Ureter (tissue), 1 donor: ENCODE measurements around the gene ZNF507. TPM values are rescaled to one million over a fixed set of nuclear protein-coding genes. Genes with fewer than 3 reads are reported as not detected.
"Not testable (repeated sequence)": the region's sequence is repeated elsewhere in the genome, so short reads cannot be mapped to it uniquely, and the experiment has no call there.

Experiments used
- DNase-seq: peaks from one replicate; pipeline ENCODE4 v3.0.0-alpha.2; 2020; ENCODE audit warnings: low spot score
- total RNA-seq: library from RNA; stranded (reverse); gene quantifications from one replicate; pipeline ENCODE4 v1.2.4, GENCODE V29; 2023
- donor health status: DM: yes; HTN: yes; CAD: no.

Gene ZNF507
- total RNA-seq, 1 donor from 2014 or later, result 37.5 TPM

GRCh38 chr19:32407004-32407992 lies 61.9 kb downstream of the ZNF507 start:
- DNase-seq, result no peak

DNA sequence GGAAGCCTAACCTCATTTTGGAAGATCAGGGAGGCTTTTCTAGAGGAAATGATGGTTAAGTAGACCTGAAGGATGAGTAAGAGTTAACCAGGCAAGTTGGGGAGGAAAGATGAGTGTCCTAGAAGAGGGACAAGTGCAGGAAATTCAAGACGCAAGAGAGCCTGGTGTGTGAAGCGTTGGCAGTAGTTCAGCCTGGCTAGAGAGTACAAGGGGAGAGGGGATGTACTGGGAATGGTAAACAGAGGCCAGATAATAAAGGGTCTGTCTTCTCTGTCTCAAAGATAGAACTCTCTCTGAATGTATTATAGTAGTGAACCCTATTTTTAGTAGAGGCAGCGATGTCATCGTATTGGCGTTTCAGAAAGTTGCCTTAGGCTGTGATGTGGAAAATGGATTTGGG lies 69.8 kb downstream of the ZNF507 start:
- DNase-seq, result no peak

DNA sequence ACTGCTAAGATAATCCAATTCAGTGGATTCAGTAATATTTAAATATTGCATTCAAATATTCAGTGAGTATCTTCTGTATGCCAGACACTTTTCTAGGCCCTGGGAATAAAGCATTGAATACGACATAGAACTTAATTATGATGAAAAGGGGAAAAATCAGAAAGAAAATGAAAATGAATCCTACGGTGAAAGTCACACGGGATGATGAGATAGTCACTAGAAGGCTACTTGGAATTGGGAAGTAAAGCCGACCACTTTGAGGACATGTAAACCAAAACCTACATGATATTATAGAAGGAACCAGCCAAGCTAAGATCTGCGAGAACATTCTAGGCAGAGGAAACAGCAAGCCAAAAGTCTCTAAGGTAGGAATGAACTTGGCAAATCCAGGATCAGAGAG lies 70.3 kb downstream of the ZNF507 start:
- no peak for DNase-seq

- DNase-seq, result no peak
These were observed 71.5 kb downstream of the ZNF507 start for GRCh38 chr19:32416749-32417456.

- DNase-seq, result no peak
These were observed 72.7 kb downstream of the ZNF507 start for GRCh38 chr19:32418155-32418554.

- no peak for DNase-seq
These were observed 76.4 kb downstream of the ZNF507 start for GRCh38 chr19:32421589-32422361.

DNA sequence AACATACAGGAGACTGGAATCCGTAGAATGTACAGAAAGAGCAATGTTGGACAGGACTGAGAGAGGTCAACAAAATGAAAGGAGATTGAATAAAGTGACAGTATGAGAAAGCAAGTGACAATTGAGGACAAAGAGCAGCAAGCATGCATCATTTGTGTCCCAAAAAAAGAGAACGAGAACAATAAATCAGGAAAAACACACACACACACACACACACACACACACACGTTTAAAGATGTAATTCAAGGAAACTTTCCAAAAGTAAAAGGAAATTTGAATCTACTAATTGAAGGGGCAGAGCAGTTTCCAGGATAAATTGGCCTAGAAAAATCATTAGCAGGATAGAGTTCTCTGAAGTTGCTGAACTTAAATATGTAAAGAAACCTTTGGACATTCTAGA lies 77.0 kb downstream of the ZNF507 start:
- no peak for DNase-seq

GRCh38 chr19:32423944-32424343 lies 78.5 kb downstream of the ZNF507 start:
- DNase-seq, result not testable (repeated sequence)

DNA sequence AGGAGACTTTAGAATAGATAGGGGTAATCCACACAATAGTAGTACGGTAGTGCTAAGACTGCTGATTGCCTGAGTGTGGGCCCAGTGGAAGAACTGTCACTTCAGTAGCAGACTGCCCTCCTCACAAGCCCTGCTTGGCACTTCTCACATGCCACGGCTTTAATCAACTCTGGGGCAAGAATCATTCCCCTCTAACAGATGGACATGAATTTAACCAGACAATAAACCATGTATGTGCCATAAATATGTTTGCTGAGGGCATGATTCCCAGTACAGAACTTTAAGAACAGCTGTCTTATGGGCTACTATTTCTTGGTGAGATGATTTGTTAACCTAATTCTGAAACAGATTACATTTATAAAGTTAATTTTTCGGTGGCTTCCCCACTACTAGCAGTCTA lies 82.1 kb downstream of the ZNF507 start:
- no peak for DNase-seq

GRCh38 chr19:32436692-32437091 lies 91.3 kb downstream of the ZNF507 start:
- no peak for DNase-seq

DNA sequence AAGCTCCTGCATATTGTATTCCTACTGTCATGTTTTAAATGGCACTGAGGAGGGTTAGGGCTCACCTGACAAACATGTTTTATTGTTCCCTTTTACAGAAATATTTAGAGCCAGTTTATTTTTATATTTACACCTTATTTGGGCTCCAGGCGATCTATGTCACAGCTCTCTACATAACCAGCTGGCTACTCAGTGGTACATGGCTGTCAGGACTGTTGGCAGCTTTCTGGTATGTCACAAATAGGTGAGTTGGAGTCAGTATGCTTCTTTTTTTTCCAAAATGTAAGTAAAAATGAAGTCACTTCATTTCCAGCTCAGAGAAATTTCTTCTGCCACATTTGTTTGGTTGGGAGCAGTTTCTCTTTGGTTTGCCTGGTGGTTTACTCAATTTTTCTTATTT lies 91.7 kb downstream of the ZNF507 start:
- DNase-seq, result no peak

Other genes starting within 250 kb of the ZNF507 start
- gene DPY19L3, start 60.2 kb downstream of the ZNF507 start, total RNA-seq, result 43.1 TPM
- 71.8 TPM for gene PDCD5, start 235.6 kb downstream of the ZNF507 start, total RNA-seq